GM12878 (cell line): ENCODE results near the gene ACAP1. TPM values are rescaled to one million over a fixed set of nuclear protein-coding genes. Genes with fewer than 3 reads are reported as not detected.

Source experiments
- ATAC-seq: fragments of 200-7000 bp; cut with Tn5 transposase; 3 replicates; pipeline ENCODE4 v1.9.1; 2020; ENCODE audit warnings: mild to moderate bottlenecking, moderate library complexity
- BruUV-seq: library from RNA; stranded (reverse); fragments of 400-500 nt; replicated peaks from 2 replicates; lab custom pipeline; 2021; lab: Mats Ljungman, UMichigan
- CTCF ChIA-PET: fragments of 300-600 bp; sonication (Branson Sonifier 250); formaldehyde crosslinking; extraction: SDS; loops from one replicate; lab custom pipeline; 2021; ENCODE audit warnings: inconsistent platforms; lab: Yijun Ruan, JAX
- POLR2A ChIA-PET: fragments of 350-600 bp; formaldehyde crosslinking; extraction: SDS; loops from one replicate; lab custom pipeline; 2021; ENCODE audit warnings: inconsistent platforms; lab: Charles Lee
- RAD21 ChIA-PET: fragments of 300-600 bp; sonication (Branson Sonifier 250); formaldehyde crosslinking; loops from one replicate; lab custom pipeline; 2023; ENCODE audit warnings: antibody characterized with exemption; ENCODE audit not compliant: unreplicated experiment; lab: Charles Lee
- SMC1A ChIA-PET: fragments of 300-600 bp; sonication (Branson Sonifier 250); formaldehyde crosslinking; loops from one replicate; lab custom pipeline; 2023; ENCODE audit not compliant: unreplicated experiment, uncharacterized antibody; lab: Charles Lee
- DNase-seq: peaks from one replicate; pipeline ENCODE4 v3.0.0-alpha.2; 2011; ENCODE audit warnings: low read depth, low spot score
- FAIRE-seq: peaks from 3 replicates; lab custom pipeline; 2011; peaks lifted over from hg19 to GRCh38; lab: Jason Lieb, UNC
- H2AFZ ChIP-seq: 2 replicates; pipeline ENCODE4 v1.6.0; 2011; ENCODE audit warnings: low read depth, low read length, control low read depth; ENCODE audit not compliant: control insufficient read depth
- H3K27ac ChIP-seq: 2 replicates; pipeline ENCODE4 v1.5.1; 2011; ENCODE audit warnings: control low read depth; ENCODE audit not compliant: control insufficient read depth, insufficient read depth
- H3K27me3 ChIP-seq, 2 experiments: replicated peaks in 1 of 2; 2 replicates each; pipeline versions ENCODE4 v1.6.0 to v1.6.1; 2011; ENCODE audit warnings: low read length in 1 of 2; ENCODE audit not compliant: control insufficient read depth in 2 of 2, insufficient read depth in 2 of 2
- H3K36me3 ChIP-seq, 2 experiments: 2 replicates each; pipeline ENCODE4 v1.5.1; 2011; ENCODE audit warnings: low read length in 1 of 2; ENCODE audit not compliant: control insufficient read depth in 2 of 2, insufficient read depth in 2 of 2
- H3K4me1 ChIP-seq: 2 replicates; pipeline ENCODE4 v1.6.1; 2011; ENCODE audit warnings: mild to moderate bottlenecking, low read length, moderate library complexity, mixed read lengths; ENCODE audit not compliant: control insufficient read depth, insufficient read depth
- H3K4me2 ChIP-seq: 2 replicates; pipeline ENCODE4 v1.6.0; 2011; ENCODE audit warnings: control low read depth; ENCODE audit not compliant: control insufficient read depth, insufficient read depth
- H3K4me3 ChIP-seq: fragments of 200-600 bp; sonication (generic); 2 replicates; pipeline ENCODE4 v1.5.1; 2016
- H3K79me2 ChIP-seq: 2 replicates; pipeline ENCODE4 v1.6.0; 2011; ENCODE audit warnings: low read length; ENCODE audit not compliant: control insufficient read depth, insufficient read depth
- H3K9ac ChIP-seq: 2 replicates; pipeline ENCODE4 v1.8.0; 2011; ENCODE audit warnings: low read length, control low read depth, mixed read lengths; ENCODE audit not compliant: control insufficient read depth, insufficient read depth
- H3K9me3 ChIP-seq: replicated peaks from 3 replicates; pipeline ENCODE4 v1.5.1; 2011; ENCODE audit warnings: mild to moderate bottlenecking, low read length; ENCODE audit not compliant: control insufficient read depth, insufficient read depth
- H4K20me1 ChIP-seq: 2 replicates; pipeline ENCODE4 v1.6.0; 2011; ENCODE audit not compliant: control insufficient read depth, insufficient read depth
- BCL11A ChIP-seq: IDR thresholded peaks from 2 replicates; pipeline ENCODE4 v1.6.1; 2011; ENCODE audit warnings: low read depth, low read length
- CREM ChIP-seq: IDR thresholded peaks from 2 replicates; pipeline ENCODE4 v1.6.1; 2014; ENCODE audit warnings: antibody characterized with exemption, low read depth
- EZH2 ChIP-seq: IDR thresholded peaks from 2 replicates; pipeline ENCODE4 v1.6.1; 2012; ENCODE audit warnings: low read depth, mild to moderate bottlenecking, control low read depth, inconsistent platforms, low read length, borderline replicate concordance; ENCODE audit not compliant: control insufficient read depth
- IKZF1 ChIP-seq: fragments of 450-650 bp; conservative IDR thresholded peaks from 2 replicates; pipeline ENCODE4 v1.6.1; 2017; ENCODE audit warnings: antibody characterized with exemption, mild to moderate bottlenecking
- MTA2 ChIP-seq: fragments of 450-650 bp; IDR thresholded peaks from 2 replicates; pipeline ENCODE4 v1.6.1; 2016; ENCODE audit warnings: low read depth, mild to moderate bottlenecking, moderate library complexity
- MYC ChIP-seq: IDR thresholded peaks from 2 replicates; pipeline ENCODE4 v1.6.1; 2011; ENCODE audit warnings: mild to moderate bottlenecking, low read length, moderate library complexity, inconsistent platforms; ENCODE audit not compliant: insufficient read depth, insufficient replicate concordance, insufficient read length, severe bottlenecking
- SIN3A ChIP-seq: IDR thresholded peaks from 2 replicates; pipeline ENCODE4 v1.6.1; 2012; ENCODE audit warnings: low read depth, low read length, improper control_type of control experiment
- SIX5 ChIP-seq: IDR thresholded peaks from 2 replicates; pipeline ENCODE4 v1.6.1; 2011; ENCODE audit warnings: mild to moderate bottlenecking, low read depth, low read length, moderate library complexity; ENCODE audit not compliant: severe bottlenecking
- SREBF1 ChIP-seq: IDR thresholded peaks from 2 replicates; pipeline ENCODE4 v1.6.1; 2012; ENCODE audit warnings: mild to moderate bottlenecking, low read length
- ZBTB33 ChIP-seq: fragments of 450-650 bp; IDR thresholded peaks from 2 replicates; pipeline ENCODE4 v1.6.1; 2017; ENCODE audit warnings: mild to moderate bottlenecking
- ZNF207 ChIP-seq: fragments of 450-650 bp; IDR thresholded peaks from 2 replicates; pipeline ENCODE4 v1.6.1; 2014; ENCODE audit warnings: antibody characterized with exemption, mild to moderate bottlenecking, borderline replicate concordance
- ZNF622 ChIP-seq: fragments of 450-650 bp; IDR thresholded peaks from 2 replicates; pipeline ENCODE4 v1.6.1; 2017; ENCODE audit warnings: mild to moderate bottlenecking, inconsistent platforms
- WGBS: methylation state at CpG from one replicate; pipeline ENCODE4 v1.1.6; 2016; ENCODE audit warnings: low lambda C conversion rate; ENCODE audit not compliant: insufficient replicate concordance, insufficient coverage; ENCODE audit errors: missing lambda C conversion rate; 5-methylcytosine and 5-hydroxymethylcytosine counted together
- in situ Hi-C: fragments of 300-500 bp; cut with MboI; formaldehyde crosslinking; loops from 9 replicates; pipeline ENCODE4 v1.14.3; 2018; ENCODE audit warnings: mixed read lengths
- intact Hi-C: fragments of 100-400 bp; cut with micrococcal nuclease; formaldehyde crosslinking; loops from one replicate; pipeline ENCODE4 v1.14.2; 2022; ENCODE audit not compliant: unreplicated experiment
- polyA plus RNA-seq, 11 experiments: library from polyadenylated mRNA; depleted of rRNA in 4 of 11; unstranded in 6 of 11; stranded (reverse) in 5 of 11; fragments of >200 nt; fragmentation: Nextera tagmentation in 4 of 11; fragmentation: Illumina TruSeq in 1 of 11; extraction: Ambion mirVana in 4 of 11; extraction: Trizol in 1 of 11; gene quantifications; 1 replicate in 1 of 11; 2 replicates in 10 of 11; pipeline versions ENCODE4 v1.2.1 to v1.2.3, GENCODE V29; 2011 to 2016; ENCODE audit warnings: inconsistent platforms in 2 of 11, missing spikeins in 2 of 11, low read depth in 1 of 11
- total RNA-seq, 4 experiments: library from RNA; depleted of rRNA in 3 of 4; stranded (reverse); fragments of >200 nt in 3 of 4; fragmentation: Illumina TruSeq in 1 of 4; extraction: Trizol in 1 of 4; gene quantifications; 2 replicates each; pipeline versions ENCODE4 v1.2.1 to v1.2.3, GENCODE V29; 2013 to 2021
- TF ChIP-seq, protein P1 (sequence below): IDR thresholded peaks from 2 replicates; pipeline ENCODE4 v1.6.1; 2011; ENCODE audit warnings: low read depth, mild to moderate bottlenecking, low read length, moderate library complexity, borderline replicate concordance; ENCODE audit errors: extremely low read depth
- TF ChIP-seq, protein P2 (sequence below): IDR thresholded peaks from 2 replicates; pipeline ENCODE4 v1.6.1; 2011; ENCODE audit warnings: borderline replicate concordance, low read depth, mild to moderate bottlenecking, moderate library complexity, mixed read lengths, low read length; ENCODE audit not compliant: insufficient read depth; ENCODE audit errors: extremely low read length

Gene ACAP1
- total and polyA plus RNA-seq, 10 of the 15 experiments (the other 5 are each of a cell fraction or from before 2014, with no cell fraction given) = 5.7 to 245 (median 118) TPM

GRCh38 chr17:7292729-7293128 lies 43.6 kb upstream of the ACAP1 start:
- no peak overlapping the region for H3K9ac ChIP-seq
- no peak overlapping the region for H3K27ac ChIP-seq
- intact Hi-C loops = no loop called here
- no peaks in the 10 kb centered on the region for H3K79me2 ChIP-seq
- DNase-seq (no peak), FAIRE-seq (no peak), ATAC-seq (no peak)
- in situ Hi-C loops = no loop called here
- ChIA-PET RAD21 (interaction anchor here (1.0 kb wide), 1 partner anchor 72 kb away, joined by 4 read pairs; no protein-coding TSS in a partner anchor), CTCF (interaction anchor here (1.6 to 2.6 kb wide), 3 partner anchors 13 to 247 kb away, joined by 5 to 8 read pairs (median 6); no protein-coding TSS in a partner anchor), POLR2A (no interaction called here), SMC1A (no interaction called here)
- H3K4me1 ChIP-seq = peaks cover 3% of the 10 kb centered on the region
- H3K9me3 ChIP-seq = no peaks in the 10 kb centered on the region
- H3K27me3 ChIP-seq = peaks cover 3 to 6% of the 10 kb centered on the region in 2 experiments
- H2AFZ ChIP-seq = no peak overlapping the region
- H3K4me3 ChIP-seq = no peak overlapping the region
- BruUV-seq = no TSS peak
- H3K36me3 ChIP-seq = no peaks in the 10 kb centered on the region
- WGBS = 10% methylated on average over 6 of the region's 6 CpGs
- no peak overlapping the region for H3K4me2 ChIP-seq
- no peak for TF ChIP-seq CREM
- no peak for TF ChIP-seq MTA2
- no peak for TF ChIP-seq SIX5
- TF ChIP-seq ZNF207 = no peak
- no peak for TF ChIP-seq SIN3A
- TF ChIP-seq IKZF1 = no peak
- TF ChIP-seq BCL11A = no peak
- no peaks in the 10 kb centered on the region; the same call in 1 of the 2 replicates for H4K20me1 ChIP-seq

DNA sequence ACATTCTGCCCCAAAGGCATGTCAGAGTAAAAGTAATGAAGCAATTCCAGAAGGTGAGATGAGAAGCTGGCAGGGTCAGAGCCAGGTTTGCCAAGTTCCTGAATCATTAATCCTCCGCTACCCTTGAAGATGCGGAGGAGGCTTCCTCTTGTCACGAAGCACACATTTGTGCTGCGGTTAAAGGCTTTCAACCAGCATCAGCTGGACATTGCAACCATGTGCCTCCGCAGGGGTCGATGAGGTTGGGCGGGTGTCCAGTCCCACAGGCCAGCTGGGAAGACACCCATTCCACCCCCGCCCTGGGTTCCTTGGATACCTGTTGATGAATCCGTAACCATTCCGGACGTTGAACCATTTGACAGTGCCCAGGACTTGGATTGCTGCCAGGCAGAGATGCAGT lies 43.2 kb upstream of the ACAP1 start:
- Histone ChIP-seq H3K79me2 (no peaks in the 10 kb centered on the region), H3K4me3 (no peak overlapping the region), H3K4me1 (peaks cover 3% of the 10 kb centered on the region), H3K36me3 (no peaks in the 10 kb centered on the region), H3K4me2 (no peak overlapping the region), H4K20me1 (no peaks in the 10 kb centered on the region), H2AFZ (no peak overlapping the region), H3K27me3 (peaks cover 3 to 5% of the 10 kb centered on the region in 2 experiments), H3K9ac (no peak overlapping the region), H3K9me3 (no peaks in the 10 kb centered on the region), H3K27ac (no peak overlapping the region)
- in situ Hi-C loops (no loop called here), intact Hi-C loops (no loop called here)
- POLR2A ChIA-PET = no interaction called here
- RAD21 ChIA-PET = interaction anchor here (1.0 kb wide), 1 partner anchor 72 kb away, joined by 4 read pairs; no protein-coding TSS in a partner anchor
- no TSS peak for BruUV-seq
- SMC1A ChIA-PET = interaction anchor here (0.9 kb wide), 1 partner anchor 72 kb away, joined by 3 read pairs; no protein-coding TSS in a partner anchor
- no peak for FAIRE-seq
- CTCF ChIA-PET = interaction anchor here (2.3 to 2.6 kb wide), 2 partner anchors 72 to 247 kb away, joined by 6 to 8 read pairs; no protein-coding TSS in a partner anchor
- 76% methylated on average over 11 of the region's 11 CpGs for WGBS
- DNase-seq = no peak
- ATAC-seq = no peak
- TF ChIP-seq MYC (no peak), ZNF622 (no peak), SREBF1 (no peak), EZH2 (no peak), ZBTB33 (no peak)
- TF ChIP-seq, protein P1, sequence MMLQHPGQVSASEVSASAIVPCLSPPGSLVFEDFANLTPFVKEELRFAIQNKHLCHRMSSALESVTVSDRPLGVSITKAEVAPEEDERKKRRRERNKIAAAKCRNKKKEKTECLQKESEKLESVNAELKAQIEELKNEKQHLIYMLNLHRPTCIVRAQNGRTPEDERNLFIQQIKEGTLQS = no peak
- TF ChIP-seq, protein P2, sequence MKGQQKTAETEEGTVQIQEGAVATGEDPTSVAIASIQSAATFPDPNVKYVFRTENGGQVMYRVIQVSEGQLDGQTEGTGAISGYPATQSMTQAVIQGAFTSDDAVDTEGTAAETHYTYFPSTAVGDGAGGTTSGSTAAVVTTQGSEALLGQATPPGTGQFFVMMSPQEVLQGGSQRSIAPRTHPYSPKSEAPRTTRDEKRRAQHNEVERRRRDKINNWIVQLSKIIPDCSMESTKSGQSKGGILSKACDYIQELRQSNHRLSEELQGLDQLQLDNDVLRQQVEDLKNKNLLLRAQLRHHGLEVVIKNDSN = no peak
